GM06990 (cell line): Measurements from ENCODE around the gene ITIH4.

ENCODE experiments used
- DNase-seq: peaks from one replicate; pipeline ENCODE4 v3.0.0-alpha.2; 2011; ENCODE audit not compliant: insufficient read length; ENCODE audit errors: extremely low read depth
- H3K27me3 ChIP-seq: replicated peaks from 2 replicates; pipeline ENCODE4 v1.6.0; 2011; ENCODE audit warnings: low read length; ENCODE audit not compliant: control insufficient read depth, insufficient read depth
- H3K36me3 ChIP-seq: 2 replicates; pipeline ENCODE4 v1.5.1; 2011; ENCODE audit warnings: low read length; ENCODE audit not compliant: control insufficient read depth, insufficient read depth
- H3K4me3 ChIP-seq: replicated peaks from 2 replicates; pipeline ENCODE4 v1.5.1; 2011; ENCODE audit warnings: low read depth, mild to moderate bottlenecking, control low read depth, low read length
- CTCF ChIP-seq: IDR thresholded peaks from 2 replicates; pipeline ENCODE4 v1.5.1; 2011; ENCODE audit warnings: low read length, control low read depth, mild to moderate bottlenecking, inconsistent platforms; ENCODE audit not compliant: insufficient read depth, poor library complexity, severe bottlenecking

Gene ITIH4

GRCh38 chr3:52845157-52845556, 14.7 kb upstream of the ITIH4 start:
- Histone ChIP-seq H3K27me3 (no peaks in the 10 kb centered on the region), H3K36me3 (peaks cover 19% of the 10 kb centered on the region), H3K4me3 (no peak overlapping the region)
- DNase-seq, result no peak
- TF ChIP-seq CTCF, result no peak

- H3K4me3 ChIP-seq, result no peak overlapping the region
- H3K36me3 ChIP-seq, result peaks cover 15% of the 10 kb centered on the region
- TF ChIP-seq CTCF, result no peak
- no peaks in the 10 kb centered on the region for H3K27me3 ChIP-seq
- no peak for DNase-seq
Measured at GRCh38 chr3:52844290-52844975, 14.0 kb upstream of the ITIH4 start.

GRCh38 chr3:52843881-52844280, 13.4 kb upstream of the ITIH4 start:
- TF ChIP-seq CTCF, result no peak
- no peaks in the 10 kb centered on the region for H3K27me3 ChIP-seq
- DNase-seq, result no peak
- H3K4me3 ChIP-seq, result no peak overlapping the region
- peaks cover 17% of the 10 kb centered on the region for H3K36me3 ChIP-seq

GRCh38 chr3:52843108-52843865, 12.8 kb upstream of the ITIH4 start:
- Histone ChIP-seq H3K4me3 (no peak overlapping the region), H3K27me3 (no peaks in the 10 kb centered on the region), H3K36me3 (peaks cover 17% of the 10 kb centered on the region)
- DNase-seq, result no peak
- TF ChIP-seq CTCF, result no peak

- no peak for TF ChIP-seq CTCF
- no peak overlapping the region for H3K4me3 ChIP-seq
- DNase-seq, result no peak
- H3K27me3 ChIP-seq, result no peaks in the 10 kb centered on the region
- H3K36me3 ChIP-seq, result peaks cover 17% of the 10 kb centered on the region
Measured at GRCh38 chr3:52842424-52842823, 12.0 kb upstream of the ITIH4 start.
